HG02763 (cell line): ENCODE data around the gene CNOT6.

Source experiments
- ATAC-seq: cut with Tn5 transposase; IDR thresholded peaks from one replicate; pipeline ENCODE4 v1.9.1; 2021; ENCODE audit warnings: mild to moderate bottlenecking, moderate library complexity; ENCODE audit not compliant: unreplicated experiment

Gene CNOT6

GRCh38 chr5:180613814-180614188 lies 119.6 kb downstream of the CNOT6 start:
- ATAC-seq: no peak

GRCh38 chr5:180618487-180618828 lies 124.3 kb downstream of the CNOT6 start:
- no peak for ATAC-seq

GRCh38 chr5:180618829-180619562 lies 124.8 kb downstream of the CNOT6 start:
- ATAC-seq: no peak

- no peak for ATAC-seq
These were observed 125.4 kb downstream of the CNOT6 start for GRCh38 chr5:180619563-180619915.

GRCh38 chr5:180620014-180620413 lies 125.8 kb downstream of the CNOT6 start:
- ATAC-seq: no peak

GRCh38 chr5:180621311-180621710 lies 127.1 kb downstream of the CNOT6 start:
- ATAC-seq: no peak

GRCh38 chr5:180622910-180623309 lies 128.7 kb downstream of the CNOT6 start:
- no peak for ATAC-seq

GRCh38 chr5:180623411-180623834 lies 129.2 kb downstream of the CNOT6 start:
- ATAC-seq: no peak

- ATAC-seq: no peak
These were observed 129.7 kb downstream of the CNOT6 start for GRCh38 chr5:180623844-180624243.

GRCh38 chr5:180624587-180624986 lies 130.4 kb downstream of the CNOT6 start:
- ATAC-seq: no peak

GRCh38 chr5:180625125-180625790 lies 131.1 kb downstream of the CNOT6 start:
- no peak for ATAC-seq

- ATAC-seq: no peak
These were observed 131.8 kb downstream of the CNOT6 start for GRCh38 chr5:180625791-180626660.

- ATAC-seq: no peak
These were observed 132.6 kb downstream of the CNOT6 start for GRCh38 chr5:180626661-180627385.

- ATAC-seq: no peak
These were observed 133.4 kb downstream of the CNOT6 start for GRCh38 chr5:180627386-180628120.
